Measurements from ENCODE around the gene LIPJ. TPM values are rescaled to one million over a fixed set of nuclear protein-coding genes. Genes with fewer than 3 reads are reported as not detected.

LIPJ gene
- total RNA-seq, 4 donors from 2014 or later, result 0.83 to 3.4 (median 2.3) TPM; not detected in 1

DNA sequence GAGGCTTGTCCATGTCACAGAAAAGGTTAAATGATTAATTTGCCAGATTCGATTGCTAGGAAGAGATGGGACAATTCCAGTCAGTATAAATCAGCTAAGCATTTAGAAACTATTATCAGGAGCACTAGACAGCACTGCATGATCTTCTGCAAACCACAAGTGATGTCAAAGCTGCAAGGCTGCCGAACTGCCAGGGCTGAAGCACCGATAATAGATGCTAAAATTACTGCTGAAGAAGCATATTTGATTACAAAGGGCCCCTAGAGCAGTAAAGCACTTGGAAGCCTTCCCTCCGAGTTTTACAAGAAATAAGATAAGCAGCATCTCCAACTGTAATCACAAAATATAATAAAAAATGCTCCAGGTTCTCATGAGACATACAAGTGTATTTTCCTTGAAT, 44.0 kb upstream of the LIPJ start:
- TF ChIP-seq, protein P1, sequence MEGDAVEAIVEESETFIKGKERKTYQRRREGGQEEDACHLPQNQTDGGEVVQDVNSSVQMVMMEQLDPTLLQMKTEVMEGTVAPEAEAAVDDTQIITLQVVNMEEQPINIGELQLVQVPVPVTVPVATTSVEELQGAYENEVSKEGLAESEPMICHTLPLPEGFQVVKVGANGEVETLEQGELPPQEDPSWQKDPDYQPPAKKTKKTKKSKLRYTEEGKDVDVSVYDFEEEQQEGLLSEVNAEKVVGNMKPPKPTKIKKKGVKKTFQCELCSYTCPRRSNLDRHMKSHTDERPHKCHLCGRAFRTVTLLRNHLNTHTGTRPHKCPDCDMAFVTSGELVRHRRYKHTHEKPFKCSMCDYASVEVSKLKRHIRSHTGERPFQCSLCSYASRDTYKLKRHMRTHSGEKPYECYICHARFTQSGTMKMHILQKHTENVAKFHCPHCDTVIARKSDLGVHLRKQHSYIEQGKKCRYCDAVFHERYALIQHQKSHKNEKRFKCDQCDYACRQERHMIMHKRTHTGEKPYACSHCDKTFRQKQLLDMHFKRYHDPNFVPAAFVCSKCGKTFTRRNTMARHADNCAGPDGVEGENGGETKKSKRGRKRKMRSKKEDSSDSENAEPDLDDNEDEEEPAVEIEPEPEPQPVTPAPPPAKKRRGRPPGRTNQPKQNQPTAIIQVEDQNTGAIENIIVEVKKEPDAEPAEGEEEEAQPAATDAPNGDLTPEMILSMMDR (IDR thresholded peaks at IDR 0.05), result no peak
- TF ChIP-seq POLR2A (IDR thresholded peaks at IDR 0.05), result no peak
- H3K27ac ChIP-seq, result no peak overlapping the region
- H3K4me3 ChIP-seq (replicated peaks in 1 of 3), result no peak overlapping the region
- DNase-seq, result no peak
- no peaks in the 10 kb centered on the region for H3K27me3 ChIP-seq
- 76 to 81% methylated on average over 4 of the region's 4 CpGs for WGBS, 2 donors
- H3K36me3 ChIP-seq, result no peaks in the 10 kb centered on the region
- H3K4me1 ChIP-seq, result peaks cover 0 to 11% of the 10 kb centered on the region in 2 donors
- intact Hi-C loops (cut with DNase I), result no loop called here
- no peaks in the 10 kb centered on the region for H3K9me3 ChIP-seq

DNA sequence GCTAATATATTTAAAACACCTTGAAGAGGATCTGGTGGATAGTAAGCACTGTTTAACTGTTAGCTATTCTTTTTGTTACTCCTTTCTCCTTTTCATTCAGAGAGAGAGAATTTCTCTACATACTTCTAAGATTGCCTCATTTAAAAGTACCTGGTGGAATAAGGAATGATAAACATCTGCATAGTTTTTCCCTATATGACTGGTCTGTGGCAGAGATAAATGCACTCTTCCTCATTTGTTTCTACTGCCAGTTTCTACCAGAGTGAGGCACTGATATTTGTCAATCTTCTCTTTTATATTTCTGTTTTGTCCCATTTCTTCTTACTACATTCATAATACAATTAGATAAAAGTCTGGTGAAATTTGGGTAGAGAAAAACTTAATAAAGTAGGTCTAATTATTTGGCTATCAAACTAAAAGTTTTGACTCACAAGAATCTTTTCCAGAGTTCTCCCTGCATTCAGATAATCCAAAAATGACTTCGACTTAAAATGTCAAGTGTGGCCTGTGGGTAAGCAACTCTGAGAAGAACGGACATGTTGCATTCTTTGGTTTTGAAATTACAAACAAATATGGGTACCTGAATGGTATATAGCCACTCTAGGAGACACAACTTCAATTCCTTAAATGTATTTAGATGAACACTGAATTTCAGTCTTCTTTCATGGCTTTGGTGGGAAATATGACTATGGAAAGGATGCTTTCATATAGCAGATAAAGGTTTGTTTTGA, 42.3 kb upstream of the LIPJ start:
- H3K36me3 ChIP-seq, result no peaks in the 10 kb centered on the region
- H3K27ac ChIP-seq, result no peak overlapping the region
- intact Hi-C loops (cut with DNase I), result no loop called here
- H3K27me3 ChIP-seq, result no peaks in the 10 kb centered on the region
- no peaks in the 10 kb centered on the region for H3K9me3 ChIP-seq
- H3K4me3 ChIP-seq (replicated peaks in 1 of 3), result no peak overlapping the region
- no peak for DNase-seq
- 92 to 95% methylated on average over 2 of the region's 2 CpGs for WGBS, 2 donors
- H3K4me1 ChIP-seq, result peaks cover 0 to 11% of the 10 kb centered on the region in 2 donors
- no peak for TF ChIP-seq POLR2A (IDR thresholded peaks at IDR 0.05)
- TF ChIP-seq, protein P1 (IDR thresholded peaks at IDR 0.05), result no peak

DNA sequence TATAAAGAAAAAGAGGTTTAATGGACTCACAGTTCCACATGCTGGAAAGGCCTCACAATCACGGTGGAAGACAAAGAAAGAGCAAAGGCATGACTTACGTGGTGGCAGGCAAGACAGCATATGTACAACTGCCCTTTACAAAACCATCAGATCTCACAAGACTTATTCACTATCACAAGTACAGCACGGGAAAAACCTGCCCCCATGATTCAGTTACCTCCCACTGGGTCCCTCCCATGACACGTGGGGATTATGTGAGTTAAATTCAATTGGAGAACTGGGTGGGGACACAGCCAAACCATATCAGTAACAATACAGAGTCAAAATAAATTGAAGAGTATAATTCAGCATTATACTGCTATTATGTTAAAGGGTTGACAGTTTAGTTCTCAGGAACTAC, 41.2 kb upstream of the LIPJ start:
- 71 to 79% methylated on average over 4 of the region's 4 CpGs for WGBS, 2 donors
- no peak overlapping the region for H3K27ac ChIP-seq
- TF ChIP-seq POLR2A (IDR thresholded peaks at IDR 0.05), result no peak
- TF ChIP-seq, protein P1 (IDR thresholded peaks at IDR 0.05), result no peak

DNA sequence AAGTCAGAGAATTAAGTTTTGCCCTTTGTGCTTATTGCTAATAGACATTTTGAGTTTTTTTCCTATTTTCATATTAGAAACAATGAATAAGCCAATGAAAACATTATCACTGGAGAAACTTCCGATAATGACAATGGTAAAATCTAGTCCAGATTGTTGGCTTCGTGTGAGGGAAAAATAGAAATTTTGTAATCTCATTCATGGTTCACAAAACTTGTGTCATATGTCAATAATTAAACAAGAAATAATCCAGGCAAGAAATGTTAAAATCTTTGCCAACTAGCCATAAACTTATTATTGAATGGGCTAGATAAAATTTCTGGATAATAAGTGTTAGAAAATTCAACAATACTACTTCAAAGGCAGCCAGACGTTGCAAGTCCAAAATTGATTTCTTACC, 40.1 kb upstream of the LIPJ start:
- H3K36me3 ChIP-seq, result no peaks in the 10 kb centered on the region
- H3K4me3 ChIP-seq (replicated peaks in 1 of 3), result no peak overlapping the region
- WGBS, 2 donors, result 53 to 77% methylated on average over 3 of the region's 3 CpGs
- DNase-seq, result no peak
- H3K27me3 ChIP-seq, result no peaks in the 10 kb centered on the region
- no peak overlapping the region for H3K27ac ChIP-seq
- intact Hi-C loops (cut with DNase I), result no loop called here
- TF ChIP-seq, protein P1 (IDR thresholded peaks at IDR 0.05), result no peak
- no peak for TF ChIP-seq POLR2A (IDR thresholded peaks at IDR 0.05)
- peaks cover 0 to 6% of the 10 kb centered on the region in 2 donors for H3K4me1 ChIP-seq
- H3K9me3 ChIP-seq, result no peaks in the 10 kb centered on the region

More for the DNA sequence above, 41.2 kb upstream of the LIPJ start:
- Histone ChIP-seq H3K4me3 (replicated peaks in 1 of 3) (no peak overlapping the region), H3K36me3 (no peaks in the 10 kb centered on the region), H3K27me3 (no peaks in the 10 kb centered on the region), H3K9me3 (no peaks in the 10 kb centered on the region), H3K4me1 (peaks cover 0 to 7% of the 10 kb centered on the region in 2 donors)
- DNase-seq, result no peak
- intact Hi-C loops (cut with DNase I), result no loop called here

DNA sequence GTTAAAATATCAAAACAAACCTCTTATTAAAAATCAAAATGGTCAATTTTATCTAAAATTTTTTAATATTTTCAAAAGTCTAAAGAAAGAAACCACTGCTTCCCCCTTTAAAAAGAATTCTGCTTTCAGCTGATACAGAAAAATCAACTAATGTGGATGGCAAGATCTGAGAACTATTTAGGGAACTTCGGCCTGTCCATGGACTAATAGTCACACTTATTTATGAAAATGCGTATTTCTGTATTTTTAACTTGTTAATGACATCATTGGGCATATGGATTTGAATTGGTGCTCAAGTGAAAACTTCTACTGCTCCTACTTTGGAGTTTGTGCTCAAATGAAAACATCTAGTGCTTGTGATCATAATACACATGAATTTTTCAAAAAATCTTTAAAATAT, 35.3 kb upstream of the LIPJ start:
- intact Hi-C loops (cut with DNase I), result loop anchor here (5.0 kb wide), 1 partner anchor 694 kb away; no protein-coding TSS in a partner anchor

More for the DNA sequence above, 35.3 kb upstream of the LIPJ start:
- Histone ChIP-seq H3K9me3 (no peaks in the 10 kb centered on the region), H3K36me3 (no peaks in the 10 kb centered on the region), H3K4me3 (replicated peaks in 1 of 3) (no peak overlapping the region), H3K4me1 (no peaks in the 10 kb centered on the region), H3K27ac (no peak overlapping the region), H3K27me3 (no peaks in the 10 kb centered on the region)
- TF ChIP-seq POLR2A (IDR thresholded peaks at IDR 0.05), result no peak
- TF ChIP-seq, protein P1 (IDR thresholded peaks at IDR 0.05), result no peak
- 85 to 96% methylated on average over 2 of the region's 2 CpGs for WGBS, 2 donors
- DNase-seq, result no peak

All from thyroid gland (tissue), 4 donors.